SK-N-SH (cell line): ENCODE measurements around the gene NT5DC2. TPM values are rescaled to one million over a fixed set of nuclear protein-coding genes. Genes with fewer than 3 reads are reported as not detected.

ENCODE experiments used
- CTCF ChIA-PET: fragments of 300-600, 350-600 bp; formaldehyde crosslinking; extraction: SDS; loops from one replicate; lab custom pipeline; 2021; lab: Yijun Ruan, JAX
- POLR2A ChIA-PET: fragments of 350-600 bp; sonication (Branson Sonifier 250); formaldehyde crosslinking; extraction: SDS; loops from one replicate; lab custom pipeline; 2020; ENCODE audit warnings: antibody characterized with exemption, inconsistent platforms; lab: Yijun Ruan, JAX
- DNase-seq: peaks from one replicate; pipeline ENCODE4 v3.0.0; 2012
- H2AFZ ChIP-seq: fragments of 200-600 bp; sonication (generic); 2 replicates; pipeline ENCODE4 v1.8.1; 2016; ENCODE audit warnings: antibody characterized with exemption, mild to moderate bottlenecking, low read depth
- H3F3A ChIP-seq: fragments of 200-600 bp; sonication (generic); replicated peaks from 2 replicates; pipeline ENCODE3; 2016; ENCODE audit warnings: antibody characterized with exemption, mild to moderate bottlenecking; ENCODE audit not compliant: insufficient read depth
- H3K27ac ChIP-seq, 2 experiments: fragments of 200-500 bp in 1 of 2; fragments of 200-600 bp in 1 of 2; sonication (Bioruptor generic) in 1 of 2; sonication (generic), shearing (Covaris generic) in 1 of 2; 2 replicates each; pipeline versions ENCODE4 v1.5.1 to v1.6.1; 2014 to 2016; ENCODE audit warnings: low read depth in 2 of 2, inconsistent platforms in 1 of 2, low read length in 1 of 2, mild to moderate bottlenecking in 1 of 2, mixed read lengths in 1 of 2
- H3K27me3 ChIP-seq: fragments of 200-600 bp; sonication (generic), shearing (Covaris generic); 2 replicates; pipeline ENCODE4 v1.6.1; 2016; ENCODE audit warnings: mixed run types; ENCODE audit not compliant: insufficient read depth
- H3K36me3 ChIP-seq, 2 experiments: fragments of 200-500 bp in 1 of 2; fragments of 200-600 bp in 1 of 2; sonication (Bioruptor generic) in 1 of 2; sonication (generic) in 1 of 2; replicated peaks in 1 of 2; 2 replicates each; pipeline versions ENCODE3 to v1.5.1; 2014 to 2016; ENCODE audit warnings: low read length in 1 of 2, mild to moderate bottlenecking in 1 of 2; ENCODE audit not compliant: insufficient read depth in 2 of 2, control insufficient read depth in 1 of 2
- H3K4me1 ChIP-seq, 2 experiments: fragments of 200-500 bp in 1 of 2; fragments of 200-600 bp in 1 of 2; sonication (Bioruptor generic) in 1 of 2; sonication (generic), shearing (Covaris generic) in 1 of 2; 2 replicates each; pipeline versions ENCODE4 v1.5.1 to v1.6.1; 2014 to 2016; ENCODE audit warnings: low read depth in 1 of 2, low read length in 1 of 2, mixed run types in 1 of 2; ENCODE audit not compliant: insufficient read depth in 2 of 2, control insufficient read depth in 1 of 2
- H3K4me2 ChIP-seq: fragments of 200-600 bp; sonication (generic), shearing (Covaris generic); 2 replicates; pipeline ENCODE4 v1.6.1; 2017; ENCODE audit warnings: mixed run types
- H3K4me3 ChIP-seq, 2 experiments: fragments of 200-500 bp in 1 of 2; fragments of 200-600 bp in 1 of 2; sonication (Bioruptor generic) in 1 of 2; sonication (generic), shearing (Covaris generic) in 1 of 2; 2 replicates each; pipeline versions ENCODE4 v1.5.1 to v1.8.1; 2014 to 2016; ENCODE audit warnings: low read depth in 2 of 2, inconsistent platforms in 1 of 2, low read length in 1 of 2, mild to moderate bottlenecking in 1 of 2, mixed read lengths in 1 of 2, moderate library complexity in 1 of 2
- H3K79me2 ChIP-seq: fragments of 200-600 bp; sonication (generic); 2 replicates; pipeline ENCODE4 v1.8.1; 2017; ENCODE audit warnings: mild to moderate bottlenecking; ENCODE audit not compliant: insufficient read depth
- H3K9ac ChIP-seq: fragments of 200-600 bp; sonication (generic); 2 replicates; pipeline ENCODE4 v1.6.1; 2017; ENCODE audit warnings: mixed run types
- H3K9me2 ChIP-seq: fragments of 200-600 bp; sonication (generic); 2 replicates; pipeline ENCODE4 v1.6.1; 2017; ENCODE audit warnings: mixed run types
- H3K9me3 ChIP-seq: fragments of 200-600 bp; sonication (generic); 2 replicates; pipeline ENCODE4 v1.6.1; 2017; ENCODE audit warnings: mixed run types, mild to moderate bottlenecking, moderate library complexity
- H4K20me1 ChIP-seq: fragments of 200-600 bp; sonication (generic); 2 replicates; pipeline ENCODE4 v1.6.1; 2017; ENCODE audit warnings: mild to moderate bottlenecking, mixed run types; ENCODE audit not compliant: insufficient read depth
- CHD2 ChIP-seq: fragments of 150-350 bp; IDR thresholded peaks from 2 replicates; pipeline ENCODE4 v1.6.1; 2018; ENCODE audit warnings: low read length; ENCODE audit not compliant: partially characterized antibody
- EP300 ChIP-seq, 2 experiments: IDR thresholded peaks; 2 replicates each; pipeline versions ENCODE4 v1.4.0 to v1.6.1; 2012; ENCODE audit warnings: borderline replicate concordance in 1 of 2, low read depth in 1 of 2, low read length in 1 of 2
- MXI1 ChIP-seq: IDR thresholded peaks from 2 replicates; pipeline ENCODE4 v1.6.1; 2012; ENCODE audit warnings: mild to moderate bottlenecking, low read depth, low read length, improper control_type of control experiment
- RAD21 ChIP-seq: IDR thresholded peaks from 2 replicates; pipeline ENCODE4 v1.6.1; 2012; ENCODE audit warnings: mild to moderate bottlenecking, low read length
- RCOR1 ChIP-seq: fragments of 150-350 bp; IDR thresholded peaks from 2 replicates; pipeline ENCODE4 v1.6.1; 2017; ENCODE audit warnings: antibody characterized with exemption, low read length
- RXRA ChIP-seq: IDR thresholded peaks from 2 replicates; pipeline ENCODE4 v1.4.0; 2012; ENCODE audit warnings: low read depth, mild to moderate bottlenecking, borderline replicate concordance
- SMC3 ChIP-seq: IDR thresholded peaks from 2 replicates; pipeline ENCODE4 v1.6.1; 2012; ENCODE audit warnings: low read depth, low read length, improper control_type of control experiment
- TCF12 ChIP-seq: IDR thresholded peaks from 2 replicates; pipeline ENCODE4 v1.4.0; 2012
- TEAD4 ChIP-seq: IDR thresholded peaks from 2 replicates; pipeline ENCODE4 v1.4.0; 2012; ENCODE audit warnings: mild to moderate bottlenecking, borderline replicate concordance; ENCODE audit not compliant: insufficient read depth
- USF1 ChIP-seq: IDR thresholded peaks from 2 replicates; pipeline ENCODE4 v1.4.0; 2012; ENCODE audit warnings: low read depth, borderline replicate concordance
- ZBTB33 ChIP-seq: IDR thresholded peaks from 2 replicates; pipeline ENCODE4 v1.4.0; 2012; ENCODE audit warnings: low read depth, borderline replicate concordance
- WGBS: methylation state at CpG from one replicate; pipeline ENCODE4 v1.1.6; 2017; ENCODE audit warnings: low lambda C conversion rate; 5-methylcytosine and 5-hydroxymethylcytosine counted together
- polyA plus RNA-seq, 3 experiments: library from polyadenylated mRNA; depleted of rRNA; stranded (reverse); fragments of >200 nt; gene quantifications; 2 replicates each; pipeline ENCODE4 v1.2.3, GENCODE V29; 2012
- TF ChIP-seq, protein P1 (sequence below): IDR thresholded peaks from 2 replicates; pipeline ENCODE4 v1.6.1; 2012; ENCODE audit warnings: mild to moderate bottlenecking, low read depth, low read length, moderate library complexity
- TF ChIP-seq, protein P2 (sequence below): fragments of 200-600 bp; sonication (generic); IDR thresholded peaks from 2 replicates; pipeline ENCODE4 v1.6.1; 2017; ENCODE audit warnings: antibody characterized with exemption, mild to moderate bottlenecking, moderate library complexity

NT5DC2 gene
- polyA plus RNA-seq, 1 of the 3 experiments (the other 2 are of a cell fraction) = 113 TPM

DNA sequence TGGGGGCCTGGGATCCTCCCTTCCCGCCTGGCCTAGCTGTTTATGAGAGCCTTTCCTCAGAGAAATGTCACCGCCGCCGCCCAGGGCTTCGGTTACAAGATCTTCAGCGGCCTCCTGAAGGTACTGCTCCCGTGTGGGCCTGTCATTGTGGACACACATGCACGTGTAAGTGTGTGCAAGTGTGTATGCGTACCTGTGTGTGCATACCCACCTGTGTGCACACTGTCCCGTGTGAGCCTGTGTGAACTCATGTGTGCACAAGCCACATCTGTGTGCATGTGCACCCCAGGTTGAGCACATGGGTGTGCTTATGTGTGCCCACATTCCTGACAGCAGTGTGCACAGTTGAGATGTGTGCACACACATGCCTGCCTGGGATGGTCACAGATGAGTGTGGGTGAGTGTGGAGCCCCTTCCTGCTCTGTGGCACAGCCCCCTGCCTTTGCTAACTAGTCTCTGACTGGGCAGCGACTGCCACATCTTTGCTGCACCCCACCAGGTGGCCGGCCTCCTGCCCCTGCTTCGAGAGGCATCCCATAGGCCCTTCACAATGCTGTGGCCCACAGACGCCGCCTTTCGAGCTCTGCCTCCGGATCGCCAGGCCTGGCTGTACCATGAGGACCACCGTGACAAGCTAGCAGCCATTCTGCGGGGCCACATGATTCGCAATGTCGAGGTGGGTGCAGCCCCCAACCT is 14.1 kb downstream of the NT5DC2 start:
- Histone ChIP-seq H2AFZ (no peak overlapping the region), H3K9ac (no peak overlapping the region), H3K4me3 (no peak overlapping the region), H3K9me3 (no peaks in the 10 kb centered on the region), H4K20me1 (no peaks in the 10 kb centered on the region), H3K36me3 (peaks cover 4 to 11% of the 10 kb centered on the region in 2 experiments)
- ChIA-PET POLR2A (no interaction called here), CTCF (interaction anchor here (0.5 to 1.4 kb wide), 3 partner anchors 61 to 107 kb away, joined by 3 to 4 read pairs (median 3); no protein-coding TSS in a partner anchor)
- TF ChIP-seq, protein P1, sequence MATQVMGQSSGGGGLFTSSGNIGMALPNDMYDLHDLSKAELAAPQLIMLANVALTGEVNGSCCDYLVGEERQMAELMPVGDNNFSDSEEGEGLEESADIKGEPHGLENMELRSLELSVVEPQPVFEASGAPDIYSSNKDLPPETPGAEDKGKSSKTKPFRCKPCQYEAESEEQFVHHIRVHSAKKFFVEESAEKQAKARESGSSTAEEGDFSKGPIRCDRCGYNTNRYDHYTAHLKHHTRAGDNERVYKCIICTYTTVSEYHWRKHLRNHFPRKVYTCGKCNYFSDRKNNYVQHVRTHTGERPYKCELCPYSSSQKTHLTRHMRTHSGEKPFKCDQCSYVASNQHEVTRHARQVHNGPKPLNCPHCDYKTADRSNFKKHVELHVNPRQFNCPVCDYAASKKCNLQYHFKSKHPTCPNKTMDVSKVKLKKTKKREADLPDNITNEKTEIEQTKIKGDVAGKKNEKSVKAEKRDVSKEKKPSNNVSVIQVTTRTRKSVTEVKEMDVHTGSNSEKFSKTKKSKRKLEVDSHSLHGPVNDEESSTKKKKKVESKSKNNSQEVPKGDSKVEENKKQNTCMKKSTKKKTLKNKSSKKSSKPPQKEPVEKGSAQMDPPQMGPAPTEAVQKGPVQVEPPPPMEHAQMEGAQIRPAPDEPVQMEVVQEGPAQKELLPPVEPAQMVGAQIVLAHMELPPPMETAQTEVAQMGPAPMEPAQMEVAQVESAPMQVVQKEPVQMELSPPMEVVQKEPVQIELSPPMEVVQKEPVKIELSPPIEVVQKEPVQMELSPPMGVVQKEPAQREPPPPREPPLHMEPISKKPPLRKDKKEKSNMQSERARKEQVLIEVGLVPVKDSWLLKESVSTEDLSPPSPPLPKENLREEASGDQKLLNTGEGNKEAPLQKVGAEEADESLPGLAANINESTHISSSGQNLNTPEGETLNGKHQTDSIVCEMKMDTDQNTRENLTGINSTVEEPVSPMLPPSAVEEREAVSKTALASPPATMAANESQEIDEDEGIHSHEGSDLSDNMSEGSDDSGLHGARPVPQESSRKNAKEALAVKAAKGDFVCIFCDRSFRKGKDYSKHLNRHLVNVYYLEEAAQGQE = no peak
- no peak for TF ChIP-seq CHD2
- no peak for TF ChIP-seq TEAD4
- TF ChIP-seq RCOR1 = no peak
- no peak for TF ChIP-seq MXI1
- TF ChIP-seq ZBTB33 = no peak
- TF ChIP-seq, all 33 proteins: peak for 0
- Histone ChIP-seq H3F3A (no peaks in the 10 kb centered on the region), H3K4me1 (peaks cover 0 to 16% of the 10 kb centered on the region in 2 experiments; a peak in 1 of 4 replicates), H3K9me2 (no peaks in the 10 kb centered on the region), H3K27ac (no peak overlapping the region), H3K79me2 (no peaks in the 10 kb centered on the region), H3K27me3 (no peaks in the 10 kb centered on the region), H3K4me2 (no peak overlapping the region)
- WGBS = 87% methylated on average over 13 of the region's 22 CpGs
- no peak for DNase-seq

- Histone ChIP-seq H3K36me3 (peaks cover 0 to 5% of the 10 kb centered on the region in 2 experiments), H3K4me1 (peaks cover 0 to 10% of the 10 kb centered on the region in 2 experiments; a peak in 1 of 4 replicates), H3K79me2 (no peaks in the 10 kb centered on the region), H3K9ac (no peak overlapping the region), H3K27ac (no peak overlapping the region), H3K9me2 (no peaks in the 10 kb centered on the region), H2AFZ (no peak overlapping the region), H3K27me3 (no peaks in the 10 kb centered on the region), H4K20me1 (no peaks in the 10 kb centered on the region), H3K4me2 (no peak overlapping the region), H3F3A (no peaks in the 10 kb centered on the region), H3K9me3 (no peaks in the 10 kb centered on the region), H3K4me3 (no peak overlapping the region)
- peak; percentile 77 for DNase-seq
- POLR2A ChIA-PET = interaction anchor here (0.8 kb wide), 1 partner anchor 8 kb away, joined by 3 read pairs; no protein-coding TSS in a partner anchor
- CTCF ChIA-PET = interaction anchor here (0.5 to 1.4 kb wide), 3 partner anchors 60 to 107 kb away, joined by 3 to 4 read pairs (median 3); no protein-coding TSS in a partner anchor
- 71% methylated on average over 20 of the region's 50 CpGs for WGBS
- TF ChIP-seq TEAD4 = no peak
- no peak for TF ChIP-seq RXRA
- TF ChIP-seq SMC3 = no peak
- TF ChIP-seq, protein P2, sequence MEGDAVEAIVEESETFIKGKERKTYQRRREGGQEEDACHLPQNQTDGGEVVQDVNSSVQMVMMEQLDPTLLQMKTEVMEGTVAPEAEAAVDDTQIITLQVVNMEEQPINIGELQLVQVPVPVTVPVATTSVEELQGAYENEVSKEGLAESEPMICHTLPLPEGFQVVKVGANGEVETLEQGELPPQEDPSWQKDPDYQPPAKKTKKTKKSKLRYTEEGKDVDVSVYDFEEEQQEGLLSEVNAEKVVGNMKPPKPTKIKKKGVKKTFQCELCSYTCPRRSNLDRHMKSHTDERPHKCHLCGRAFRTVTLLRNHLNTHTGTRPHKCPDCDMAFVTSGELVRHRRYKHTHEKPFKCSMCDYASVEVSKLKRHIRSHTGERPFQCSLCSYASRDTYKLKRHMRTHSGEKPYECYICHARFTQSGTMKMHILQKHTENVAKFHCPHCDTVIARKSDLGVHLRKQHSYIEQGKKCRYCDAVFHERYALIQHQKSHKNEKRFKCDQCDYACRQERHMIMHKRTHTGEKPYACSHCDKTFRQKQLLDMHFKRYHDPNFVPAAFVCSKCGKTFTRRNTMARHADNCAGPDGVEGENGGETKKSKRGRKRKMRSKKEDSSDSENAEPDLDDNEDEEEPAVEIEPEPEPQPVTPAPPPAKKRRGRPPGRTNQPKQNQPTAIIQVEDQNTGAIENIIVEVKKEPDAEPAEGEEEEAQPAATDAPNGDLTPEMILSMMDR = no peak
- TF ChIP-seq TCF12 = no peak
- TF ChIP-seq USF1 = no peak
- no peak for TF ChIP-seq EP300 (IDR thresholded peaks at IDR 0.05; ENCODE audit: borderline replicate concordance in 1 of 2, low read depth in 1 of 2, low read length in 1 of 2)
- no peak for TF ChIP-seq RAD21
Observed at GRCh38 chr3:52518723-52519444, 14.8 kb downstream of the NT5DC2 start.
